Cardiac ventricle fibroblast (primary cell): ENCODE measurements around the gene HGS. TPM values are rescaled to one million over a fixed set of nuclear protein-coding genes. Genes with fewer than 3 reads are reported as not detected.

Source experiments
- total RNA-seq: library from RNA; depleted of rRNA; stranded (reverse); fragments of >200 nt; gene quantifications from 2 replicates; pipeline ENCODE4 v1.2.3, GENCODE V29; 2015

HGS gene
- total RNA-seq, result 62.0 and 64.1 TPM in 2 replicates

GRCh38 chr17:81683584-81684441 lies at the start of gene HGS, which contains the start of gene ARL16:
TSS of gene HGS (plus strand) at chr17:81684011. CDS start at chr17:81684067, 56 bp downstream.
TSS of gene ARL16 (minus strand) at chr17:81683797. CDS start at chr17:81683753, 44 bp downstream.

GRCh38 chr17:81636505-81637288 lies 47.1 kb upstream of the HGS start, which contains the start of the genes NPLOC4 and TSPAN10:
TSS of gene NPLOC4 (minus strand) at chr17:81637112. CDS start at chr17:81636930, 182 bp downstream.
TSS of gene TSPAN10 (plus strand) at chr17:81637196. CDS start at chr17:81642413, 5,217 bp downstream.

GRCh38 chr17:81656118-81656743 lies 27.6 kb upstream of the HGS start, which contains the start of gene PDE6G:
TSS of gene PDE6G (minus strand) at chr17:81656542. CDS start at chr17:81653305, 3,237 bp downstream.

GRCh38 chr17:81666342-81667191 lies 17.2 kb upstream of the HGS start, which contains the start of the genes CCDC137 and OXLD1:
TSS of gene CCDC137 (plus strand) at chr17:81666737. CDS start at chr17:81666767, 30 bp downstream.
TSS of gene OXLD1 (minus strand) at chr17:81666605. CDS start at chr17:81666577, 28 bp downstream.

GRCh38 chr17:81702934-81703746 lies 19.3 kb downstream of the HGS start, which contains the start of gene MRPL12:
TSS of gene MRPL12 (plus strand) at chr17:81703367. CDS start at chr17:81703502, 135 bp downstream.

GRCh38 chr17:81711814-81712467 lies 28.1 kb downstream of the HGS start, which contains the start of gene SLC25A10:
TSS of gene SLC25A10 (plus strand) at chr17:81712284. CDS start at chr17:81712427, 143 bp downstream.

Other genes starting within 250 kb of the HGS start
- gene ACTG1, start 171.2 kb upstream of the HGS start, total RNA-seq, result 4,782 and 5,091 TPM in 2 replicates
- 0.25 and 1.1 TPM in 2 replicates for gene FSCN2, start 155.6 kb upstream of the HGS start, total RNA-seq
- gene FAAP100, start 131.7 kb upstream of the HGS start, total RNA-seq, result 27.2 and 29.4 TPM in 2 replicates
- gene NPLOC4, start 46.9 kb upstream of the HGS start, total RNA-seq, result 33.5 and 42.5 TPM in 2 replicates
- 0.75 and 1.1 TPM in 2 replicates for gene TSPAN10, start 46.8 kb upstream of the HGS start, total RNA-seq
- 0.98 TPM in 1 of 2 replicates, not detected in the other for gene PDE6G, start 27.5 kb upstream of the HGS start, total RNA-seq
- gene OXLD1, start 17.4 kb upstream of the HGS start, total RNA-seq, result 33.4 and 34.4 TPM in 2 replicates
- gene CCDC137, start 17.3 kb upstream of the HGS start, total RNA-seq, result 6.7 and 7.5 TPM in 2 replicates
- gene ARL16, start 214 bp upstream of the HGS start, total RNA-seq, result 23.2 and 26.5 TPM in 2 replicates
- gene MRPL12, start 19.4 kb downstream of the HGS start, total RNA-seq, result 52.2 and 52.5 TPM in 2 replicates
- 4.2 and 5.9 TPM in 2 replicates for gene SLC25A10, start 28.3 kb downstream of the HGS start, total RNA-seq
- gene GCGR, start 120.1 kb downstream of the HGS start, total RNA-seq, result not detected in 2 replicates
- 82.7 and 89.0 TPM in 2 replicates for gene MCRIP1, start 149.3 kb downstream of the HGS start, total RNA-seq
- gene PPP1R27, start 151.0 kb downstream of the HGS start, total RNA-seq, result not detected in 2 replicates
- 2,196 and 3,205 TPM in 2 replicates for gene P4HB, start 176.5 kb downstream of the HGS start, total RNA-seq
- gene ARHGDIA, start 187.3 kb downstream of the HGS start, total RNA-seq, result 156 and 187 TPM in 2 replicates
- gene ALYREF, start 207.6 kb downstream of the HGS start, total RNA-seq, result 50.2 and 68.7 TPM in 2 replicates
- 130 and 178 TPM in 2 replicates for gene ANAPC11, start 207.7 kb downstream of the HGS start, total RNA-seq
- gene NPB, start 218.2 kb downstream of the HGS start, total RNA-seq, result 0.62 and 1.8 TPM in 2 replicates
- 25.5 and 40.9 TPM in 2 replicates for gene PCYT2, start 227.4 kb downstream of the HGS start, total RNA-seq
- gene SIRT7, start 234.2 kb downstream of the HGS start, total RNA-seq, result 7.7 and 8.5 TPM in 2 replicates
- 15.5 and 17.4 TPM in 2 replicates for gene MAFG, start 243.7 kb downstream of the HGS start, total RNA-seq